IMR-90 (cell line): Measurements from ENCODE around the gene LAMC2. TPM values are rescaled to one million over a fixed set of nuclear protein-coding genes. Genes with fewer than 3 reads are reported as not detected.
A peak's percentile ranks its signal among the peaks of the same experiment; 100 is the strongest.

Source experiments
- ATAC-seq: fragments of 200-7000 bp; cut with Tn5 transposase; 2 replicates; pipeline ENCODE4 v1.9.1; 2020; ENCODE audit warnings: low read depth, mild to moderate bottlenecking, moderate library complexity
- BruUV-seq: library from RNA; stranded (reverse); fragments of 400-500 nt; replicated peaks from 2 replicates; lab custom pipeline; 2021; lab: Mats Ljungman, UMichigan
- CTCF ChIA-PET: fragments of 300-600 bp; formaldehyde crosslinking; extraction: SDS; loops from one replicate; lab custom pipeline; 2021; ENCODE audit warnings: antibody characterized with exemption; lab: Yijun Ruan, JAX
- POLR2A ChIA-PET: fragments of 300-600 bp; sonication (Branson Sonifier 250); formaldehyde crosslinking; loops from one replicate; lab custom pipeline; 2022; ENCODE audit warnings: antibody characterized with exemption; ENCODE audit not compliant: unreplicated experiment; lab: Charles Lee
- DNase-seq: peaks from one replicate; pipeline ENCODE4 v3.0.0; 2013
- H2AFZ ChIP-seq: replicated peaks from 2 replicates; pipeline ENCODE3; 2013; ENCODE audit warnings: low read length, mild to moderate bottlenecking; ENCODE audit not compliant: poor library complexity
- H2AK5ac ChIP-seq: 2 replicates; pipeline ENCODE4 v1.6.1; 2013; ENCODE audit warnings: low read depth, low read length, inconsistent platforms
- H2AK9ac ChIP-seq: replicated peaks from 2 replicates; pipeline ENCODE3; 2013; ENCODE audit warnings: mild to moderate bottlenecking, low read depth, low read length, moderate library complexity; ENCODE audit not compliant: poor library complexity
- H2BK120ac ChIP-seq: 2 replicates; pipeline ENCODE4 v1.6.1; 2013; ENCODE audit warnings: low read depth, low read length, inconsistent platforms
- H2BK15ac ChIP-seq: 3 replicates; pipeline ENCODE4 v1.6.1; 2013; ENCODE audit warnings: low read depth, low read length, inconsistent platforms
- H2BK20ac ChIP-seq: 2 replicates; pipeline ENCODE4 v1.6.1; 2013; ENCODE audit warnings: low read depth, mild to moderate bottlenecking, inconsistent platforms, low read length, moderate library complexity
- H2BK5ac ChIP-seq: 2 replicates; pipeline ENCODE4 v1.6.1; 2013; ENCODE audit warnings: mild to moderate bottlenecking, low read depth, low read length, inconsistent platforms; ENCODE audit not compliant: poor library complexity, severe bottlenecking
- H3K14ac ChIP-seq: replicated peaks from 2 replicates; pipeline ENCODE4 v1.6.1; 2013; ENCODE audit warnings: low read depth, low read length, inconsistent platforms
- H3K18ac ChIP-seq: 2 replicates; pipeline ENCODE4 v1.6.1; 2013; ENCODE audit warnings: low read depth, low read length, control low read depth
- H3K23ac ChIP-seq: 2 replicates; pipeline ENCODE4 v1.6.1; 2013; ENCODE audit warnings: low read depth, low read length, inconsistent platforms
- H3K27ac ChIP-seq: 2 replicates; pipeline ENCODE4 v1.5.1; 2013; ENCODE audit warnings: mild to moderate bottlenecking, control low read depth, low read length; ENCODE audit not compliant: insufficient read depth
- H3K27me3 ChIP-seq: 2 replicates; pipeline ENCODE4 v1.6.1; 2013; ENCODE audit warnings: low read length; ENCODE audit not compliant: control insufficient read depth, insufficient read depth
- H3K36me3 ChIP-seq: 2 replicates; pipeline ENCODE4 v1.6.1; 2013; ENCODE audit warnings: low read length, mixed read lengths; ENCODE audit not compliant: control insufficient read depth, insufficient read depth
- H3K4ac ChIP-seq: 2 replicates; pipeline ENCODE4 v1.6.1; 2013; ENCODE audit warnings: low read depth, low read length, inconsistent platforms
- H3K4me1 ChIP-seq: 2 replicates; pipeline ENCODE4 v1.6.1; 2013; ENCODE audit warnings: low read length, mixed read lengths; ENCODE audit not compliant: control insufficient read depth, insufficient read depth
- H3K4me2 ChIP-seq: 2 replicates; pipeline ENCODE4 v1.6.1; 2013; ENCODE audit warnings: low read depth, mild to moderate bottlenecking, control low read depth, low read length, moderate library complexity
- H3K4me3 ChIP-seq: 2 replicates; pipeline ENCODE4 v1.5.1; 2013; ENCODE audit warnings: low read depth, mild to moderate bottlenecking, control low read depth, low read length, moderate library complexity; ENCODE audit not compliant: insufficient read depth
- H3K56ac ChIP-seq: 2 replicates; pipeline ENCODE4 v1.6.1; 2013; ENCODE audit warnings: low read length, inconsistent platforms; ENCODE audit not compliant: insufficient read depth; ENCODE audit errors: extremely low read depth
- H3K79me1 ChIP-seq, 2 experiments: 2 replicates each; pipeline ENCODE4 v1.6.1; 2013; ENCODE audit warnings: low read length in 2 of 2, inconsistent platforms in 1 of 2, low read depth in 1 of 2
- H3K9ac ChIP-seq: 2 replicates; pipeline ENCODE4 v1.6.1; 2013; ENCODE audit warnings: low read depth, low read length, control low read depth
- H3K9me1 ChIP-seq: 2 replicates; pipeline ENCODE4 v1.6.1; 2013; ENCODE audit warnings: low read length, inconsistent platforms; ENCODE audit not compliant: insufficient read depth
- H3K9me3 ChIP-seq: 2 replicates; pipeline ENCODE4 v1.6.1; 2013; ENCODE audit warnings: low read length; ENCODE audit not compliant: control insufficient read depth, insufficient read depth
- H4K20me1 ChIP-seq: 2 replicates; pipeline ENCODE4 v1.6.1; 2013; ENCODE audit warnings: low read length, inconsistent platforms; ENCODE audit not compliant: insufficient read depth
- H4K5ac ChIP-seq: 2 replicates; pipeline ENCODE4 v1.6.1; 2013; ENCODE audit warnings: mild to moderate bottlenecking, low read depth, low read length, control low read depth
- H4K8ac ChIP-seq, 2 experiments: 2 replicates each; pipeline ENCODE4 v1.6.1; 2013; ENCODE audit warnings: low read depth in 2 of 2, low read length in 2 of 2, control low read depth in 1 of 2, inconsistent platforms in 1 of 2
- H4K91ac ChIP-seq: 2 replicates; pipeline ENCODE4 v1.6.1; 2013; ENCODE audit warnings: low read depth, low read length, inconsistent platforms; ENCODE audit not compliant: insufficient read depth
- BHLHE40 ChIP-seq: fragments of 150-350 bp; IDR thresholded peaks from 2 replicates; pipeline ENCODE4 v1.6.1; 2016; ENCODE audit warnings: mild to moderate bottlenecking, low read depth, low read length
- CEBPB ChIP-seq: IDR thresholded peaks from 2 replicates; pipeline ENCODE4 v1.6.1; 2012; ENCODE audit warnings: low read depth, low read length, improper control_type of control experiment
- WGBS, 2 experiments: methylation state at CpG; one replicate each; pipeline versions ENCODE4 v1.1.5 to v1.1.7; 2013; ENCODE audit warnings: missing lambda C conversion rate in 2 of 2; ENCODE audit not compliant: insufficient read length in 1 of 2; ENCODE audit errors: extremely low coverage in 2 of 2; 5-methylcytosine and 5-hydroxymethylcytosine counted together
- dilution Hi-C: fragments of 300-500 bp; cut with HindIII; formaldehyde crosslinking; loops from one replicate; pipeline ENCODE4 v1.14.3; 2018; ENCODE audit warnings: low sequenced_read_pairs; ENCODE audit not compliant: unreplicated experiment
- in situ Hi-C: fragments of 300-500 bp; cut with MboI; formaldehyde crosslinking; loops from 3 replicates; pipeline ENCODE4 v1.14.3; 2019; ENCODE audit warnings: low sequenced_read_pairs, inconsistent platforms, mixed read lengths
- intact Hi-C: fragments of 100-400 bp; cut with micrococcal nuclease; formaldehyde crosslinking; loops from 2 replicates; pipeline ENCODE4 v1.10.0; 2022
- polyA plus RNA-seq, 3 experiments: library from polyadenylated mRNA; depleted of rRNA; stranded (reverse); fragments of >200 nt; gene quantifications; 2 replicates each; pipeline ENCODE4 v1.2.3, GENCODE V29; 2012; ENCODE audit warnings: low replicate concordance in 1 of 3
- total RNA-seq: library from RNA; depleted of rRNA; stranded (reverse); fragments of >200 nt; gene quantifications from 2 replicates; pipeline ENCODE4 v1.2.3, GENCODE V29; 2012

The LAMC2 gene
- total and polyA plus RNA-seq, 2 of the 4 experiments (the other 2 are of a cell fraction) = 2.3 to 2.8 TPM

DNA sequence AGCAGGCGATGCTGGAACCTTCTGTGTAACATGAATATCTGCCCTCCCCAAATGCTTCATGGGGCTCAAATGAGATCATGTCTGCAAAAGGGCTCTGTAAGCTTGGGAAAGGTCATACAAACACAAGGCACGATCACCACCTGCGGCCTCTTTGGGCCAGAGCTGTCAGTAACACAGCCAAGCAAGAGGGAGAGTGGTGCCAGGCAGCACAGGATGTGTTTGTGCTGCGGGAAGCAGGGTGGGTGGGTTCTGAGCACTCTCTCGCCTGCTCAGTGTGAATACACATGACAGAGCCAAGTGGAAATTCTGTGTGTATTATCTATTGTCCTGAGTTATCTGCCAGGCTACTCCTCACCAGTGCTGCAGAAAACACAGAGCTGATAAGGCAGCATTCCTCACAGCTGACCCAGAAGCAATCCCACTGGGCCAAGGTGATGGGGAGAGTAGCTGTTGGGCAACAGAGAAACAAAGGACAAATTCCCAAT, 101.2 kb downstream of the LAMC2 start:
- H2BK5ac ChIP-seq = no peak overlapping the region
- no peak overlapping the region for H2BK20ac ChIP-seq
- no peak overlapping the region for H2BK15ac ChIP-seq
- ATAC-seq (peak; percentile 66), DNase-seq (peak; percentile 63)
- peak overlapping the region; percentile 21; the same call in 1 of the 2 replicates for H2AK5ac ChIP-seq
- H3K36me3 ChIP-seq = no peaks in the 10 kb centered on the region
- POLR2A ChIA-PET = no interaction called here
- no peak overlapping the region for H3K14ac ChIP-seq
- in situ Hi-C loops = loop anchor here (10.0 kb wide), 1 partner anchor 338 kb away; no protein-coding TSS in a partner anchor
- H2AK9ac ChIP-seq = no peak overlapping the region
- H4K20me1 ChIP-seq = no peaks in the 10 kb centered on the region
- H3K4me3 ChIP-seq = no peak overlapping the region
- TF ChIP-seq CEBPB (peak; percentile 76), BHLHE40 (no peak)
- H3K27me3 ChIP-seq = no peaks in the 10 kb centered on the region
- no peak overlapping the region for H2BK120ac ChIP-seq
- peaks cover 14% of the 10 kb centered on the region; the same call in 1 of the 2 replicates for H3K9me1 ChIP-seq
- H3K27ac ChIP-seq = no peak overlapping the region
- no peak overlapping the region for H4K91ac ChIP-seq
- no peak overlapping the region for H3K56ac ChIP-seq
- peaks cover 16% of the 10 kb centered on the region for H3K4me1 ChIP-seq
- no TSS peak for BruUV-seq
- intact Hi-C loops = no loop called here
- dilution Hi-C loops = no loop called here
- H4K5ac ChIP-seq = no peak overlapping the region
- H3K9ac ChIP-seq = no peak overlapping the region
- no peak overlapping the region for H3K23ac ChIP-seq
- no peak overlapping the region for H3K18ac ChIP-seq
- 0 out of 2 replicates have a peak, but pooled peaks cover 2% of the 10 kb centered on the region for H3K9me3 ChIP-seq
- no peak overlapping the region for H3K4ac ChIP-seq
- no CpG with 5 or more reads among the region's 5 CpGs for WGBS, 2 experiments
- no peaks in the 10 kb centered on the region for H3K79me1 ChIP-seq
- H4K8ac ChIP-seq = no peak overlapping the region
- CTCF ChIA-PET = interaction anchor here (0.7 kb wide), 1 partner anchor 9 kb away, joined by 4 read pairs; no protein-coding TSS in a partner anchor
- H3K4me2 ChIP-seq = no peak overlapping the region
- no peak overlapping the region for H2AFZ ChIP-seq
